Calu3 (cell line): ENCODE measurements around the gene CBFA2T2. TPM values are rescaled to one million over a fixed set of nuclear protein-coding genes. Genes with fewer than 3 reads are reported as not detected.
"Not testable (repeated sequence)": the region's sequence is repeated elsewhere in the genome, so short reads cannot be mapped to it uniquely, and the experiment has no call there.

Experiments
- BruUV-seq: library from RNA; stranded (reverse); fragments of 400-500 nt; replicated peaks from 2 replicates; lab custom pipeline; 2021; lab: Mats Ljungman, UMichigan
- CTCF ChIA-PET: fragments of 300-600 bp; sonication (Branson Sonifier 250); formaldehyde crosslinking; loops from one replicate; lab custom pipeline; 2022; ENCODE audit warnings: antibody characterized with exemption; lab: Charles Lee
- DNase-seq: peaks from one replicate; pipeline ENCODE4 v3.0.0; 2022
- H3K27ac Mint-ChIP-seq: one replicate; pipeline ENCODE4 v1.8.0; 2022; ENCODE audit warnings: mixed read lengths; ENCODE audit not compliant: unreplicated experiment
- H3K27me3 Mint-ChIP-seq: one replicate; pipeline ENCODE4 v1.8.0; 2022; ENCODE audit warnings: mixed read lengths; ENCODE audit not compliant: unreplicated experiment
- H3K36me3 Mint-ChIP-seq: one replicate; pipeline ENCODE4 v1.8.0; 2022; ENCODE audit warnings: mild to moderate bottlenecking, moderate library complexity, mixed read lengths; ENCODE audit not compliant: insufficient read depth, unreplicated experiment
- H3K4me1 Mint-ChIP-seq: one replicate; pipeline ENCODE4 v1.8.0; 2022; ENCODE audit warnings: mild to moderate bottlenecking, low read depth, mixed read lengths; ENCODE audit not compliant: unreplicated experiment
- H3K4me3 Mint-ChIP-seq: one replicate; pipeline ENCODE4 v1.8.0; 2022; ENCODE audit warnings: mild to moderate bottlenecking, low read depth, moderate library complexity, mixed read lengths; ENCODE audit not compliant: unreplicated experiment
- H3K9me3 Mint-ChIP-seq: one replicate; pipeline ENCODE4 v1.8.0; 2022; ENCODE audit warnings: low read depth, mixed read lengths; ENCODE audit not compliant: unreplicated experiment
- intact Hi-C: fragments of 100-400 bp; cut with micrococcal nuclease; formaldehyde crosslinking; loops from one replicate; pipeline ENCODE4 v1.10.0; 2022; ENCODE audit not compliant: unreplicated experiment
- total RNA-seq: library from RNA; stranded (reverse); gene quantifications from 2 replicates; pipeline ENCODE4 v1.2.3, GENCODE V29; 2022
- TF ChIP-seq, protein P1 (sequence below): fragments of 200-600 bp; IDR thresholded peaks from one replicate; pipeline ENCODE4 v1.8.0; 2022; ENCODE audit warnings: antibody characterized with exemption; ENCODE audit not compliant: unreplicated experiment

CBFA2T2 gene
- total RNA-seq, 1 experiment from 2014 or later: 20.5 TPM

DNA sequence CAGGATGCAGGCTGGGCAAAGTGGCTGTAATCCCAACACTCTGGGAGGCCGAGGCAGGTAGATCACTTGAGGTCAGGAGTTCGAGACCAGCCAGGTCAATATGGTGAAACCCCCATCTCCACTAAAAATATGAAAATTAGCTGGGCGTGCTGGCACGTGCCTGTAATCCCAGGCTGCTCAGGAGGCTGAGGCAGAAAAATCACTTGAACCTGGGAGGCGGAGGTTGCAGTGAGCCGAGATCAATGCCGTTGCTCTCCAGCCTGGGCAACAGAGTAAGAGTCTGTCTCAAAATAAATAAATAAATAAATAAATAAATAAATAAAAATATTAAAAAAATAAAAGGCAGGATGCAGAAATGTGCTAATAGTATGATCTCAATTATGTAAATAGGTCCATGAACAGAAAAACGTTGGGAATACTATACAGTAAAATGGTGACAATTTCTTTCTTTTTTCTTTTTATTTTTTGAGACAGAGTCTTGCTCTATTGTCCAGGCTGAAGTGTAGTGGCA lies 8.4 kb upstream of the CBFA2T2 start:
- no peaks in the 10 kb centered on the region for H3K9me3 Mint-ChIP-seq
- intact Hi-C loops: no loop called here
- BruUV-seq: no TSS peak
- no peak overlapping the region for H3K4me3 Mint-ChIP-seq
- DNase-seq: no peak
- H3K27me3 Mint-ChIP-seq: peaks cover 13% of the 10 kb centered on the region
- TF ChIP-seq, protein P1, sequence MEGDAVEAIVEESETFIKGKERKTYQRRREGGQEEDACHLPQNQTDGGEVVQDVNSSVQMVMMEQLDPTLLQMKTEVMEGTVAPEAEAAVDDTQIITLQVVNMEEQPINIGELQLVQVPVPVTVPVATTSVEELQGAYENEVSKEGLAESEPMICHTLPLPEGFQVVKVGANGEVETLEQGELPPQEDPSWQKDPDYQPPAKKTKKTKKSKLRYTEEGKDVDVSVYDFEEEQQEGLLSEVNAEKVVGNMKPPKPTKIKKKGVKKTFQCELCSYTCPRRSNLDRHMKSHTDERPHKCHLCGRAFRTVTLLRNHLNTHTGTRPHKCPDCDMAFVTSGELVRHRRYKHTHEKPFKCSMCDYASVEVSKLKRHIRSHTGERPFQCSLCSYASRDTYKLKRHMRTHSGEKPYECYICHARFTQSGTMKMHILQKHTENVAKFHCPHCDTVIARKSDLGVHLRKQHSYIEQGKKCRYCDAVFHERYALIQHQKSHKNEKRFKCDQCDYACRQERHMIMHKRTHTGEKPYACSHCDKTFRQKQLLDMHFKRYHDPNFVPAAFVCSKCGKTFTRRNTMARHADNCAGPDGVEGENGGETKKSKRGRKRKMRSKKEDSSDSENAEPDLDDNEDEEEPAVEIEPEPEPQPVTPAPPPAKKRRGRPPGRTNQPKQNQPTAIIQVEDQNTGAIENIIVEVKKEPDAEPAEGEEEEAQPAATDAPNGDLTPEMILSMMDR: no peak
- H3K4me1 Mint-ChIP-seq: no peaks in the 10 kb centered on the region
- no peaks in the 10 kb centered on the region for H3K36me3 Mint-ChIP-seq
- no peak overlapping the region for H3K27ac Mint-ChIP-seq
- CTCF ChIA-PET: no interaction called here

DNA sequence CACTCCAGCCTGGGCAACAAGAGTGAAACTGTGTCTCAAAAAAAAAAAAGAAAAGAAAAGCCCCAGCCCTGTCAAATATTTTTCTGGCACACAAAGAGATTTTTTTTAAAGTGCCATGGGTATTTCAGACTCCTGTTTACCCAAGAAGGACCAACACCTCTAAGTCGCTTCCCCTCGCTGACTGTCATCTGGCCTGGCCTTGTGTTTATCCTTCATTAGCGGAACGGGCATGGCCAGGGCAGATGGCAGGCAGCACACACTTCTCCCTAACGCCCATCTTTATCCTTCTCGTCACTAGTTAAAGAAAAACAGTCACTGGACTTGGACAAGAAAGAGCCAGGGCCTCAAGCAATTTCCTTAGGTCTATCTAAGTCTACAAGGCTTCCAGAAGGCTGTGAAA lies 7.3 kb upstream of the CBFA2T2 start:
- Mint-ChIP-seq H3K9me3 (no peaks in the 10 kb centered on the region), H3K4me1 (no peaks in the 10 kb centered on the region), H3K4me3 (no peak overlapping the region), H3K27me3 (peaks cover 11% of the 10 kb centered on the region), H3K27ac (no peak overlapping the region), H3K36me3 (no peaks in the 10 kb centered on the region)
- CTCF ChIA-PET: no interaction called here
- TF ChIP-seq, protein P1: no peak
- BruUV-seq: no TSS peak
- intact Hi-C loops: no loop called here
- no peak for DNase-seq

DNA sequence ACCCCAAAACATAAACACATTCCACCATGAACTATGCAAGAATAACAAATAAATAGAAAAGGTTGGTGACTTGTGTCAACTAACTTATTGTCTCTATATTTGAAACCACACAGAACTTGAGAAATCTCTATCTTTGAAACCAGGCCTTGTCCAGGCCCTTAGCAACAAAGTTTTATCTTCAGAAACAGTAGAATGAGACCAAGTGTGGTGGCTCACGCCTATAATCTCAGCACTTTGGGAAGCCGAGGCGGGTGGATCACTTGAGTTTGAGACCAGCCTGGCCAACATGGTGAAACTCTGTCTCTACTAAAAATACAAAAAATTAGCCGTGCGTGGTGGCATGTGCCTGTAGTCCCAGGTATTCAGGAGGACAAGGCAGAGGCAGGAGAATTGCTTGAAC lies 6.7 kb upstream of the CBFA2T2 start:
- H3K36me3 Mint-ChIP-seq, H3K27ac Mint-ChIP-seq, H3K27me3 Mint-ChIP-seq, H3K4me3 Mint-ChIP-seq, DNase-seq, intact Hi-C loops, H3K9me3 Mint-ChIP-seq, CTCF ChIA-PET, BruUV-seq, H3K4me1 Mint-ChIP-seq: not testable (repeated sequence)

DNA sequence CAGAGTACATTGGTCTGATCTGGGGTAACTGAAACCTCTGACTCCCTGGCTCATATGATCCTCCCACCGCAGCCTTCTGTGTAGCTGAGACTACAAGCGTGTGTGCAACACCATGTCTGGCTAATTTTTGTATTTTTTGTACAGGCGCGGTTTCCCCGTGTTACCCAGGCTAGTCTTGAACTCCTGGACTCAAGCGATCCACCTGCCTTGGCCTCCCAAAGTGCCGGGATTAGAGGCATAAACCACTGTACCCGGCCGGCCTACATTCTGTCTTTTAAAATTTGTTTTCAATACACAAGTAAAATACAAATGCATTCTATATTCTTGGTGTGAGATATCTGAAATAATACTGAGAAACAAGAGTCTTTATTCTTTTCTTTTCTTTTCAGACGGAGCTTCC lies 1.7 kb upstream of the CBFA2T2 start:
- peaks cover 16% of the 10 kb centered on the region for H3K36me3 Mint-ChIP-seq

DNA sequence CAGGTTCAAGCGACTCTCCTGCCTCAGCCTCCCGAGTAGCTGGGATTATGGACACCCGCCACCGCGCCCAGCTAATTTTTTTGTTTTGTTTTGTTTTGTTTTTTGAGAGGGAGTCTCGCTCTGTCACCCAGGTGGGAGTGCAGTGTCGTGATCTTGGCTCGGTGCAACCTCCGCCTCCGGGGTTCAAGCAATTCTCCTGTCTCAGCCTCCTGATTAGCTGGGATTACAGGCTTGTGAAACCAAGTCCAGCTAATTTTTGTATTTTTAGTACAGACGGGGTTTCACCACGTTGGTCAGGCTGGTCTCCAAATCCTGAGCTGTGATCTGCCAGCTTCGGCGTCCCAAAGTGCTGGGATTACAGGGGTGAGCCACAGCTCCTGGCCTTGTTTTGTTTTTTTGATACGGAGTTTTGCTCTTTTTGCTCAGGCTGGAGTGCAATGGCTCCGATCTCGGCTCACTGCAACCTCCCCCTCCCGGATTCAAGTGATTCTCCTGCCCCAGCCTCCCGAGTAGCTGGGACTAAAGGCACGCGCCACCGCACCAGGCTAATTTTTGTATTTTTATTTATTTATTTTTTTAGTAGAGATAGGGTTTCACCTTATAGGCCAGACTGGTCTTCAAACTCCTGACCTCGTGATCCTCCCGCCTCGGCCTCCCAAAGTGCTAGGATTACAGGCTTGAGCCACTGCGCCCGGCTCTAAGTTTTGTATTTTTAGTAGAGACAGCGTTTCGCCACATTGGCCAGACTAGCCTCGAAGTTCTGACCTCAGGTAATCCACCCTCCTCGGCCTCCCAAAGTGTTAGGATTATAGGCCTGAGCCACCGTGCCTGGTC lies 1.0 kb upstream of the CBFA2T2 start:
- DNase-seq, BruUV-seq, H3K9me3 Mint-ChIP-seq, H3K27me3 Mint-ChIP-seq, intact Hi-C loops, H3K4me1 Mint-ChIP-seq: not testable (repeated sequence)
- Mint-ChIP-seq H3K4me3 (peak overlapping the region; percentile 80), H3K36me3 (peaks cover 16% of the 10 kb centered on the region), H3K27ac (peak overlapping the region; percentile 66)
- CTCF ChIA-PET: interaction anchor here (1.0 to 1.8 kb wide), 7 partner anchors 9 to 178 kb away, joined by 3 to 9 read pairs (median 7); partner anchors contain the start of gene ACTL10

More for the DNA sequence above, 1.7 kb upstream of the CBFA2T2 start:
- intact Hi-C loops: no loop called here
- BruUV-seq: no TSS peak
- Mint-ChIP-seq H3K4me1 (no peaks in the 10 kb centered on the region), H3K9me3 (no peaks in the 10 kb centered on the region), H3K4me3 (no peak overlapping the region), H3K27ac (peak overlapping the region; percentile 44), H3K27me3 (no peaks in the 10 kb centered on the region)
- CTCF ChIA-PET: no interaction called here
- TF ChIP-seq, protein P1: no peak
- no peak for DNase-seq
